WTC11 (cell line): ENCODE results near the gene NEK11. TPM values are rescaled to one million over a fixed set of nuclear protein-coding genes. Genes with fewer than 3 reads are reported as not detected.

Source experiments
- ATAC-seq: fragments of 200-7000 bp; cut with Tn5 transposase; 2 replicates; pipeline ENCODE4 v1.10.0; 2021; ENCODE audit warnings: mild to moderate bottlenecking, moderate library complexity
- CTCF ChIA-PET: fragments of 300-600 bp; sonication (Branson Sonifier 250); formaldehyde crosslinking; loops from one replicate; lab custom pipeline; 2021; ENCODE audit warnings: antibody characterized with exemption; lab: Charles Lee
- POLR2A ChIA-PET: fragments of 350-600 bp; sonication (Branson Sonifier 250); formaldehyde crosslinking; loops from one replicate; lab custom pipeline; 2021; ENCODE audit warnings: antibody characterized with exemption; lab: Charles Lee
- DNase-seq: peaks from one replicate; pipeline ENCODE4 v3.0.0; 2021; ENCODE audit warnings: low spot score
- H3K27ac Mint-ChIP-seq: 2 replicates; pipeline ENCODE4 v1.8.0; 2021; ENCODE audit warnings: mixed read lengths
- H3K27me3 Mint-ChIP-seq: 2 replicates; pipeline ENCODE4 v1.8.0; 2021; ENCODE audit warnings: low read depth, mild to moderate bottlenecking, moderate library complexity, mixed read lengths
- H3K36me3 Mint-ChIP-seq: 2 replicates; pipeline ENCODE4 v1.8.0; 2021; ENCODE audit warnings: mixed read lengths
- H3K4me1 Mint-ChIP-seq: 2 replicates; pipeline ENCODE4 v1.8.0; 2022; ENCODE audit warnings: mixed read lengths
- H3K4me3 Mint-ChIP-seq: 2 replicates; pipeline ENCODE4 v1.8.0; 2021; ENCODE audit warnings: mild to moderate bottlenecking, moderate library complexity, mixed read lengths
- H3K9me3 Mint-ChIP-seq: 2 replicates; pipeline ENCODE4 v1.8.0; 2021; ENCODE audit warnings: mixed read lengths
- ATF1 ChIP-seq: sonication (generic); formaldehyde crosslinking; IDR thresholded peaks from 2 replicates; pipeline ENCODE4 v1.8.1; 2023; ENCODE audit warnings: mild to moderate bottlenecking, moderate library complexity, missing genetic modification reagents
- ESRRA ChIP-seq: sonication (generic); formaldehyde crosslinking; IDR thresholded peaks from 2 replicates; pipeline ENCODE4 v1.8.1; 2022; ENCODE audit warnings: mild to moderate bottlenecking, missing genetic modification reagents, borderline replicate concordance
- FOXJ3 ChIP-seq: sonication (generic); formaldehyde crosslinking; IDR thresholded peaks from 2 replicates; pipeline ENCODE4 v1.9.0; 2021; ENCODE audit warnings: missing genetic modification reagents, mild to moderate bottlenecking, borderline replicate concordance
- JAZF1 ChIP-seq: fragments of 250-450 bp; sonication (Bioruptor Pico); IDR thresholded peaks from 2 replicates; pipeline ENCODE4 v1.9.0; 2021; ENCODE audit warnings: moderate library complexity, mild to moderate bottlenecking, inconsistent platforms
- NFE2L1 ChIP-seq: sonication (generic); formaldehyde crosslinking; IDR thresholded peaks from 2 replicates; pipeline ENCODE4 v1.8.1; 2023; ENCODE audit warnings: missing genetic modification reagents
- NR3C1 ChIP-seq: sonication (generic); formaldehyde crosslinking; conservative IDR thresholded peaks from 2 replicates; pipeline ENCODE4 v1.8.1; 2023; ENCODE audit warnings: low read depth, mild to moderate bottlenecking, missing genetic modification reagents
- SMAD3 ChIP-seq: sonication (generic); formaldehyde crosslinking; IDR thresholded peaks from 2 replicates; pipeline ENCODE4 v1.8.0; 2022; ENCODE audit warnings: missing genetic modification reagents, mild to moderate bottlenecking, borderline replicate concordance
- SMAD4 ChIP-seq: sonication (generic); formaldehyde crosslinking; IDR thresholded peaks from 2 replicates; pipeline ENCODE4 v1.8.0; 2022; ENCODE audit warnings: mild to moderate bottlenecking, missing genetic modification reagents
- total RNA-seq: library from RNA; stranded (reverse); gene quantifications from 3 replicates; pipeline ENCODE4 v1.2.3, GENCODE V29; 2021
- TF ChIP-seq, protein P1 (sequence below): sonication (generic); formaldehyde crosslinking; IDR thresholded peaks from 2 replicates; pipeline ENCODE4 v1.8.0; 2022; ENCODE audit warnings: mild to moderate bottlenecking, missing genetic modification reagents
- TF ChIP-seq, protein P2 (sequence below): sonication (generic); formaldehyde crosslinking; IDR thresholded peaks from 2 replicates; pipeline ENCODE4 v1.8.0; 2023; ENCODE audit warnings: mild to moderate bottlenecking, missing genetic modification reagents
- TF ChIP-seq, protein P3 (sequence below): fragments of 250-450 bp; sonication (Bioruptor Pico); IDR thresholded peaks from 2 replicates; pipeline ENCODE4 v1.9.0; 2021; ENCODE audit warnings: moderate library complexity, mild to moderate bottlenecking, inconsistent platforms, borderline replicate concordance
- TF ChIP-seq, protein P4 (sequence below): sonication (generic); formaldehyde crosslinking; IDR thresholded peaks from 2 replicates; pipeline ENCODE4 v1.8.1; 2023; ENCODE audit warnings: mild to moderate bottlenecking, missing genetic modification reagents
- TF ChIP-seq, protein P5 (sequence below): sonication (generic); formaldehyde crosslinking; conservative IDR thresholded peaks from 2 replicates; pipeline ENCODE4 v1.8.1; 2022; ENCODE audit warnings: mild to moderate bottlenecking, missing genetic modification reagents
- TF ChIP-seq, protein P6 (sequence below): fragments of 250-450 bp; sonication (Bioruptor Pico); conservative IDR thresholded peaks from 2 replicates; pipeline ENCODE4 v1.9.0; 2021; ENCODE audit warnings: mild to moderate bottlenecking
- TF ChIP-seq, protein P7 (sequence below): sonication (generic); formaldehyde crosslinking; IDR thresholded peaks from 2 replicates; pipeline ENCODE4 v1.8.0; 2023; ENCODE audit warnings: missing genetic modification reagents, mild to moderate bottlenecking, borderline replicate concordance

NEK11 gene
- total RNA-seq, 1 experiment from 2014 or later = 1.6 TPM

DNA sequence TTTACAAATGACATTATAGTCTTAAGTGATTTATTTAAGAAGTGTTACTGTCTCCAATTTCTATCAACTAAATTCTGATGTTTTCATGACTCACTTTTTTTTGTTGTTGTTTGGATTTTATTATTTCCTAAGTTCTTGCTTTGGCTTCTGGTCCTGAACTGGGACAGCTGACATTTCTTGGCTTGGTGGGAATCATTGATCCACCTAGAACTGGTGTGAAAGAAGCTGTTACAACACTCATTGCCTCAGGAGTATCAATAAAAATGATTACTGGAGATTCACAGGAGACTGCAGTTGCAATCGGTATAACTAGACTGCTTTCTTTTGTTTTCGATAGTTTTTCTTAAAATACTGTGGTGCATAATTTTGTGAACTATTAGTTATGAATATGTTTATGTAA is 47.6 kb upstream of the NEK11 start:
- no peak for DNase-seq
- CTCF ChIA-PET = no interaction called here
- no peak for ATAC-seq
- Mint-ChIP-seq H3K27ac (no peak overlapping the region), H3K9me3 (no peaks in the 10 kb centered on the region), H3K4me1 (peaks cover 14% of the 10 kb centered on the region), H3K27me3 (no peaks in the 10 kb centered on the region), H3K36me3 (peaks cover 7% of the 10 kb centered on the region), H3K4me3 (no peak overlapping the region)
- POLR2A ChIA-PET = no interaction called here
- TF ChIP-seq, protein P1, sequence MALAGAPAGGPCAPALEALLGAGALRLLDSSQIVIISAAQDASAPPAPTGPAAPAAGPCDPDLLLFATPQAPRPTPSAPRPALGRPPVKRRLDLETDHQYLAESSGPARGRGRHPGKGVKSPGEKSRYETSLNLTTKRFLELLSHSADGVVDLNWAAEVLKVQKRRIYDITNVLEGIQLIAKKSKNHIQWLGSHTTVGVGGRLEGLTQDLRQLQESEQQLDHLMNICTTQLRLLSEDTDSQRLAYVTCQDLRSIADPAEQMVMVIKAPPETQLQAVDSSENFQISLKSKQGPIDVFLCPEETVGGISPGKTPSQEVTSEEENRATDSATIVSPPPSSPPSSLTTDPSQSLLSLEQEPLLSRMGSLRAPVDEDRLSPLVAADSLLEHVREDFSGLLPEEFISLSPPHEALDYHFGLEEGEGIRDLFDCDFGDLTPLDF (CRISPR knock-in tag) = no peak
- no peak for TF ChIP-seq SMAD4 (CRISPR knock-in tag)
- TF ChIP-seq, protein P2, sequence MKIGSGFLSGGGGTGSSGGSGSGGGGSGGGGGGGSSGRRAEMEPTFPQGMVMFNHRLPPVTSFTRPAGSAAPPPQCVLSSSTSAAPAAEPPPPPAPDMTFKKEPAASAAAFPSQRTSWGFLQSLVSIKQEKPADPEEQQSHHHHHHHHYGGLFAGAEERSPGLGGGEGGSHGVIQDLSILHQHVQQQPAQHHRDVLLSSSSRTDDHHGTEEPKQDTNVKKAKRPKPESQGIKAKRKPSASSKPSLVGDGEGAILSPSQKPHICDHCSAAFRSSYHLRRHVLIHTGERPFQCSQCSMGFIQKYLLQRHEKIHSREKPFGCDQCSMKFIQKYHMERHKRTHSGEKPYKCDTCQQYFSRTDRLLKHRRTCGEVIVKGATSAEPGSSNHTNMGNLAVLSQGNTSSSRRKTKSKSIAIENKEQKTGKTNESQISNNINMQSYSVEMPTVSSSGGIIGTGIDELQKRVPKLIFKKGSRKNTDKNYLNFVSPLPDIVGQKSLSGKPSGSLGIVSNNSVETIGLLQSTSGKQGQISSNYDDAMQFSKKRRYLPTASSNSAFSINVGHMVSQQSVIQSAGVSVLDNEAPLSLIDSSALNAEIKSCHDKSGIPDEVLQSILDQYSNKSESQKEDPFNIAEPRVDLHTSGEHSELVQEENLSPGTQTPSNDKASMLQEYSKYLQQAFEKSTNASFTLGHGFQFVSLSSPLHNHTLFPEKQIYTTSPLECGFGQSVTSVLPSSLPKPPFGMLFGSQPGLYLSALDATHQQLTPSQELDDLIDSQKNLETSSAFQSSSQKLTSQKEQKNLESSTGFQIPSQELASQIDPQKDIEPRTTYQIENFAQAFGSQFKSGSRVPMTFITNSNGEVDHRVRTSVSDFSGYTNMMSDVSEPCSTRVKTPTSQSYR = no peak
- no peak for TF ChIP-seq NR3C1 (CRISPR knock-in tag)
- TF ChIP-seq, protein P3, sequence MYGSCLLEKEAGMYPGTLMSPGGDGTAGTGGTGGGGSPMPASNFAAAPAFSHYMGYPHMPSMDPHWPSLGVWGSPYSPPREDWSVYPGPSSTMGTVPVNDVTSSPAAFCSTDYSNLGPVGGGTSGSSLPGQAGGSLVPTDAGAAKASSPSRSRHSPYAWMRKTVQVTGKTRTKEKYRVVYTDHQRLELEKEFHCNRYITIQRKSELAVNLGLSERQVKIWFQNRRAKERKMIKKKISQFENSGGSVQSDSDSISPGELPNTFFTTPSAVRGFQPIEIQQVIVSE (CRISPR knock-in tag) = no peak
- TF ChIP-seq FOXJ3 (CRISPR knock-in tag) = no peak
- TF ChIP-seq, protein P4, sequence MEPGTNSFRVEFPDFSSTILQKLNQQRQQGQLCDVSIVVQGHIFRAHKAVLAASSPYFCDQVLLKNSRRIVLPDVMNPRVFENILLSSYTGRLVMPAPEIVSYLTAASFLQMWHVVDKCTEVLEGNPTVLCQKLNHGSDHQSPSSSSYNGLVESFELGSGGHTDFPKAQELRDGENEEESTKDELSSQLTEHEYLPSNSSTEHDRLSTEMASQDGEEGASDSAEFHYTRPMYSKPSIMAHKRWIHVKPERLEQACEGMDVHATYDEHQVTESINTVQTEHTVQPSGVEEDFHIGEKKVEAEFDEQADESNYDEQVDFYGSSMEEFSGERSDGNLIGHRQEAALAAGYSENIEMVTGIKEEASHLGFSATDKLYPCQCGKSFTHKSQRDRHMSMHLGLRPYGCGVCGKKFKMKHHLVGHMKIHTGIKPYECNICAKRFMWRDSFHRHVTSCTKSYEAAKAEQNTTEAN (CRISPR knock-in tag) = no peak
- no peak for TF ChIP-seq ESRRA (CRISPR knock-in tag)
- no peak for TF ChIP-seq SMAD3 (CRISPR knock-in tag)
- TF ChIP-seq, protein P5, sequence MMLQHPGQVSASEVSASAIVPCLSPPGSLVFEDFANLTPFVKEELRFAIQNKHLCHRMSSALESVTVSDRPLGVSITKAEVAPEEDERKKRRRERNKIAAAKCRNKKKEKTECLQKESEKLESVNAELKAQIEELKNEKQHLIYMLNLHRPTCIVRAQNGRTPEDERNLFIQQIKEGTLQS (CRISPR knock-in tag) = no peak
- TF ChIP-seq JAZF1 (CRISPR knock-in tag) = no peak
- TF ChIP-seq, protein P6, sequence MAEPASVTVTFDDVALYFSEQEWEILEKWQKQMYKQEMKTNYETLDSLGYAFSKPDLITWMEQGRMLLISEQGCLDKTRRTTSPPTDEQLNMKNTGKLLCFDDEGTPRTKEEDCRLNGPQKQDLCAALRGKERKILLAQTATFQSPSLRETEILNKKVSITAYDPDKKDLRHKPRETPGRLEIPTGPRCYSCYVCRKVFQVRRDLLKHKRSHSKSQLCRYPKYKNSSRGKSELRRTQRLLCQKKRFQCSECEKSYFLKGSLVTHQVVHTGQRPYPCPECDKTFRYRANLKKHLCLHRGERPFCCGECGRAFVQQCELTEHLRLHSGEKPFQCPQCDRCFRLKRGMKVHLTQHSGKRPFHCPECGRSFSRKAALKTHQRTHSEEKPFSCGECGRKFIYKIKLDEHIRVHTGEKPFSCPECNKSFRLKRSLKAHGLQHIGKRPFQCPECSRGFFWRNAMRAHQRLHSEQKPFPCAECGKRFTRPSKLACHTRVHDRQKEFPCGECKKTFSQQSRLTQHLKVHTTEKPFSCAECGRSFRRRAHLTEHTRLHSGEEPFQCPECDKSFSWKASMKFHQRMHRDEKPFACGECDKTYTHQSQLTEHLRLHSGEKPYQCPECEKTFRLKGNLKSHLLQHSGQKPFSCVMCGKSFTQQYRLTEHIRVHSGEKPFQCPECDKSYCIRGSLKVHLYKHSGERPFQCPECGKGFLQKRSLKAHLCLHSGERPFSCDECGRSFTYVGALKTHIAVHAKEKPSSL (CRISPR knock-in tag) = no peak
- TF ChIP-seq ATF1 (CRISPR knock-in tag) = no peak
- no peak for TF ChIP-seq NFE2L1 (CRISPR knock-in tag)
- TF ChIP-seq, protein P7, sequence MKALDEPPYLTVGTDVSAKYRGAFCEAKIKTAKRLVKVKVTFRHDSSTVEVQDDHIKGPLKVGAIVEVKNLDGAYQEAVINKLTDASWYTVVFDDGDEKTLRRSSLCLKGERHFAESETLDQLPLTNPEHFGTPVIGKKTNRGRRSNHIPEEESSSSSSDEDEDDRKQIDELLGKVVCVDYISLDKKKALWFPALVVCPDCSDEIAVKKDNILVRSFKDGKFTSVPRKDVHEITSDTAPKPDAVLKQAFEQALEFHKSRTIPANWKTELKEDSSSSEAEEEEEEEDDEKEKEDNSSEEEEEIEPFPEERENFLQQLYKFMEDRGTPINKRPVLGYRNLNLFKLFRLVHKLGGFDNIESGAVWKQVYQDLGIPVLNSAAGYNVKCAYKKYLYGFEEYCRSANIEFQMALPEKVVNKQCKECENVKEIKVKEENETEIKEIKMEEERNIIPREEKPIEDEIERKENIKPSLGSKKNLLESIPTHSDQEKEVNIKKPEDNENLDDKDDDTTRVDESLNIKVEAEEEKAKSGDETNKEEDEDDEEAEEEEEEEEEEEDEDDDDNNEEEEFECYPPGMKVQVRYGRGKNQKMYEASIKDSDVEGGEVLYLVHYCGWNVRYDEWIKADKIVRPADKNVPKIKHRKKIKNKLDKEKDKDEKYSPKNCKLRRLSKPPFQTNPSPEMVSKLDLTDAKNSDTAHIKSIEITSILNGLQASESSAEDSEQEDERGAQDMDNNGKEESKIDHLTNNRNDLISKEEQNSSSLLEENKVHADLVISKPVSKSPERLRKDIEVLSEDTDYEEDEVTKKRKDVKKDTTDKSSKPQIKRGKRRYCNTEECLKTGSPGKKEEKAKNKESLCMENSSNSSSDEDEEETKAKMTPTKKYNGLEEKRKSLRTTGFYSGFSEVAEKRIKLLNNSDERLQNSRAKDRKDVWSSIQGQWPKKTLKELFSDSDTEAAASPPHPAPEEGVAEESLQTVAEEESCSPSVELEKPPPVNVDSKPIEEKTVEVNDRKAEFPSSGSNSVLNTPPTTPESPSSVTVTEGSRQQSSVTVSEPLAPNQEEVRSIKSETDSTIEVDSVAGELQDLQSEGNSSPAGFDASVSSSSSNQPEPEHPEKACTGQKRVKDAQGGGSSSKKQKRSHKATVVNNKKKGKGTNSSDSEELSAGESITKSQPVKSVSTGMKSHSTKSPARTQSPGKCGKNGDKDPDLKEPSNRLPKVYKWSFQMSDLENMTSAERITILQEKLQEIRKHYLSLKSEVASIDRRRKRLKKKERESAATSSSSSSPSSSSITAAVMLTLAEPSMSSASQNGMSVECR (CRISPR knock-in tag) = no peak
